HepG2 (cell line): Measurements from ENCODE around the gene WDR81. TPM values are rescaled to one million over a fixed set of nuclear protein-coding genes. Genes with fewer than 3 reads are reported as not detected.

Source experiments
- ELF3 ChIP-seq: IDR thresholded peaks from 2 replicates; pipeline ENCODE4 v1.6.1; 2016; ENCODE audit warnings: missing genetic modification reagents, missing compliant biosample characterization
- GFI1 ChIP-seq: sonication (generic); formaldehyde crosslinking; IDR thresholded peaks from 2 replicates; pipeline ENCODE4 v1.5.0; 2020; ENCODE audit warnings: missing genetic modification reagents, mild to moderate bottlenecking, borderline replicate concordance
- HNRNPUL1 ChIP-seq: fragments of 200-400 bp; formaldehyde crosslinking; IDR thresholded peaks from 2 replicates; pipeline ENCODE4 v1.6.1; 2017; ENCODE audit warnings: low read depth, mild to moderate bottlenecking, low read length, moderate library complexity
- JUND ChIP-seq: sonication (generic); formaldehyde crosslinking; IDR thresholded peaks from 2 replicates; pipeline ENCODE4 v1.8.0; 2022; ENCODE audit warnings: mild to moderate bottlenecking, missing genetic modification reagents
- KDM4B ChIP-seq: sonication (generic); formaldehyde crosslinking; IDR thresholded peaks from 2 replicates; pipeline ENCODE4 v1.4.0; 2020; ENCODE audit warnings: missing genetic modification reagents
- MTA1 ChIP-seq: sonication (generic); formaldehyde crosslinking; IDR thresholded peaks from 2 replicates; pipeline ENCODE4 v1.4.0; 2020; ENCODE audit warnings: missing genetic modification reagents, mild to moderate bottlenecking, borderline replicate concordance
- MXI1 ChIP-seq: IDR thresholded peaks from 3 replicates; pipeline ENCODE4 v1.6.1; 2012; ENCODE audit warnings: low read depth, low read length, inconsistent platforms, borderline replicate concordance
- NFE2L2 ChIP-seq: fragments of 150-350 bp; IDR thresholded peaks from 2 replicates; pipeline ENCODE4 v1.6.1; 2014; ENCODE audit warnings: low read length
- NFKBIZ ChIP-seq: IDR thresholded peaks from 2 replicates; pipeline ENCODE4 v1.6.1; 2018; ENCODE audit warnings: missing genetic modification reagents, missing compliant biosample characterization
- NR2F2 ChIP-seq: IDR thresholded peaks from 2 replicates; pipeline ENCODE4 v1.6.1; 2012; ENCODE audit warnings: low read depth, inconsistent platforms, borderline replicate concordance
- PLRG1 ChIP-seq: fragments of 450-650 bp; conservative IDR thresholded peaks from 2 replicates; pipeline ENCODE4 v1.6.1; 2016
- RXRB ChIP-seq: IDR thresholded peaks from 2 replicates; pipeline ENCODE4 v1.6.1; 2016; ENCODE audit warnings: borderline replicate concordance, missing genetic modification reagents, missing compliant biosample characterization
- SNRNP70 ChIP-seq: fragments of 200-400 bp; formaldehyde crosslinking; IDR thresholded peaks from 2 replicates; pipeline ENCODE4 v1.6.1; 2017; ENCODE audit warnings: mild to moderate bottlenecking, low read depth, low read length, moderate library complexity
- SP140L ChIP-seq: sonication (generic); formaldehyde crosslinking; IDR thresholded peaks from 2 replicates; pipeline ENCODE4 v1.4.0; 2020; ENCODE audit warnings: missing genetic modification reagents, borderline replicate concordance
- ZFP37 ChIP-seq: sonication (generic); formaldehyde crosslinking; IDR thresholded peaks from 2 replicates; pipeline ENCODE4 v1.4.0; 2020; ENCODE audit warnings: missing genetic modification reagents, borderline replicate concordance
- ZNF136 ChIP-seq: sonication (generic); formaldehyde crosslinking; IDR thresholded peaks from 2 replicates; pipeline ENCODE4 v1.8.1; 2022; ENCODE audit warnings: low read depth, mild to moderate bottlenecking, moderate library complexity, missing genetic modification reagents
- ZNF180 ChIP-seq: sonication (generic); formaldehyde crosslinking; IDR thresholded peaks from 2 replicates; pipeline ENCODE4 v1.4.0; 2020; ENCODE audit warnings: low read depth, missing genetic modification reagents, borderline replicate concordance
- ZNF207 ChIP-seq: fragments of 450-650 bp; IDR thresholded peaks from 2 replicates; pipeline ENCODE4 v1.6.1; 2016; ENCODE audit warnings: antibody characterized with exemption, borderline replicate concordance
- ZNF367 ChIP-seq: sonication (generic); formaldehyde crosslinking; IDR thresholded peaks from 2 replicates; pipeline ENCODE4 v1.4.0; 2020; ENCODE audit warnings: missing genetic modification reagents, borderline replicate concordance
- ZNF382 ChIP-seq: sonication (generic); formaldehyde crosslinking; IDR thresholded peaks from 2 replicates; pipeline ENCODE4 v1.5.0; 2020; ENCODE audit warnings: missing genetic modification reagents, mild to moderate bottlenecking, borderline replicate concordance
- ZNF644 ChIP-seq: IDR thresholded peaks from 2 replicates; pipeline ENCODE4 v1.6.1; 2016; ENCODE audit warnings: low read depth
- ZNF737 ChIP-seq: sonication (generic); formaldehyde crosslinking; IDR thresholded peaks from 2 replicates; pipeline ENCODE4 v1.5.0; 2020; ENCODE audit warnings: missing genetic modification reagents, mild to moderate bottlenecking, borderline replicate concordance
- polyA plus RNA-seq, 8 experiments: library from polyadenylated mRNA; depleted of rRNA in 3 of 8; stranded (reverse) in 7 of 8; unstranded in 1 of 8; fragments of >200 nt; fragmentation: Illumina TruSeq in 4 of 8; extraction: Trizol in 4 of 8; gene quantifications; 2 replicates each; pipeline versions ENCODE4 v1.2.1 to v1.2.3, GENCODE V29; 2011 to 2016; ENCODE audit warnings: low read depth in 4 of 8, missing spikeins in 1 of 8, mixed read lengths in 1 of 8; ENCODE audit not compliant: insufficient read depth in 1 of 8
- total RNA-seq, 5 experiments: library from RNA; depleted of rRNA; stranded (reverse); fragments of >200 nt; fragmentation: Illumina TruSeq; extraction: Trizol; gene quantifications; 2 replicates each; pipeline ENCODE4 v1.2.3, GENCODE V29; 2016; ENCODE audit warnings: low read depth in 1 of 5
- TF ChIP-seq, protein P1 (sequence below): sonication (generic); formaldehyde crosslinking; IDR thresholded peaks from 2 replicates; pipeline ENCODE4 v1.4.0; 2020; ENCODE audit warnings: missing genetic modification reagents, borderline replicate concordance
- TF ChIP-seq, protein P2 (sequence below): sonication (generic); formaldehyde crosslinking; IDR thresholded peaks from 2 replicates; pipeline ENCODE4 v1.8.0; 2022; ENCODE audit warnings: missing genetic modification reagents, mild to moderate bottlenecking, moderate library complexity, borderline replicate concordance
- TF ChIP-seq, protein P3 (sequence below): sonication (generic); formaldehyde crosslinking; conservative IDR thresholded peaks from 2 replicates; pipeline ENCODE4 v1.5.0; 2020; ENCODE audit warnings: missing genetic modification reagents

WDR81 gene
- total and polyA plus RNA-seq, 2 of the 13 experiments (the other 11 are each of a cell fraction or from before 2014, with no cell fraction given), result 9.1 to 16.7 TPM

DNA sequence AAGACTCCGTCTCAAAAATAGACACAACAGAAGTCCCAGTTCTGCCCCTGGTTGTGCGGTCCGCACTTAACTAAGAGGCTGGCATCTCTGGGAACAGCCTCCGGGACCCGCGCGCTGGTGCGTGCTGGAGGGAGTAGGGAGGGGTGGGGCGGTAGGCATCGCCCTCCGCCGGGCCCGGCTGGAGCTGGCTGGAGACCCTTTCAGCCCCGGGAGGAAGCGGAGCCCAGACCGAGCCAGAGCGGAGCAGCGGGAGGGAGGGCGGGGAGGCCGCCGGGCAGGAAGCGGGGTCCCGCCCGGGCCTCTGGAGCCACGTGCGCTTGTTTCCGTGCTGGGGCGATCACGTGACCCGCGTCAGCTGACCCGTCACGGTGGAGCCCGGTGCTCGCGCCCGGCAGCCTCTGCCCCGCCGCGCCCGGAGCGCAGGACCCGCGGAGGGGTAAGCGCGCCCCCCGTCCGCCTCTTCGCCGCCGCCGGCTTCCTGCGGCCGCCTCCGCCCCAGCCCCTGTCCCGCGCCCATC lies at the start of gene WDR81 (continued):
- TF ChIP-seq MTA1 (CRISPR knock-in tag), result no peak
- TF ChIP-seq ZNF136 (CRISPR knock-in tag), result no peak
- TF ChIP-seq GFI1 (CRISPR knock-in tag), result peak; percentile 66; the same call in 1 of the 2 replicates
- TF ChIP-seq, protein P1, sequence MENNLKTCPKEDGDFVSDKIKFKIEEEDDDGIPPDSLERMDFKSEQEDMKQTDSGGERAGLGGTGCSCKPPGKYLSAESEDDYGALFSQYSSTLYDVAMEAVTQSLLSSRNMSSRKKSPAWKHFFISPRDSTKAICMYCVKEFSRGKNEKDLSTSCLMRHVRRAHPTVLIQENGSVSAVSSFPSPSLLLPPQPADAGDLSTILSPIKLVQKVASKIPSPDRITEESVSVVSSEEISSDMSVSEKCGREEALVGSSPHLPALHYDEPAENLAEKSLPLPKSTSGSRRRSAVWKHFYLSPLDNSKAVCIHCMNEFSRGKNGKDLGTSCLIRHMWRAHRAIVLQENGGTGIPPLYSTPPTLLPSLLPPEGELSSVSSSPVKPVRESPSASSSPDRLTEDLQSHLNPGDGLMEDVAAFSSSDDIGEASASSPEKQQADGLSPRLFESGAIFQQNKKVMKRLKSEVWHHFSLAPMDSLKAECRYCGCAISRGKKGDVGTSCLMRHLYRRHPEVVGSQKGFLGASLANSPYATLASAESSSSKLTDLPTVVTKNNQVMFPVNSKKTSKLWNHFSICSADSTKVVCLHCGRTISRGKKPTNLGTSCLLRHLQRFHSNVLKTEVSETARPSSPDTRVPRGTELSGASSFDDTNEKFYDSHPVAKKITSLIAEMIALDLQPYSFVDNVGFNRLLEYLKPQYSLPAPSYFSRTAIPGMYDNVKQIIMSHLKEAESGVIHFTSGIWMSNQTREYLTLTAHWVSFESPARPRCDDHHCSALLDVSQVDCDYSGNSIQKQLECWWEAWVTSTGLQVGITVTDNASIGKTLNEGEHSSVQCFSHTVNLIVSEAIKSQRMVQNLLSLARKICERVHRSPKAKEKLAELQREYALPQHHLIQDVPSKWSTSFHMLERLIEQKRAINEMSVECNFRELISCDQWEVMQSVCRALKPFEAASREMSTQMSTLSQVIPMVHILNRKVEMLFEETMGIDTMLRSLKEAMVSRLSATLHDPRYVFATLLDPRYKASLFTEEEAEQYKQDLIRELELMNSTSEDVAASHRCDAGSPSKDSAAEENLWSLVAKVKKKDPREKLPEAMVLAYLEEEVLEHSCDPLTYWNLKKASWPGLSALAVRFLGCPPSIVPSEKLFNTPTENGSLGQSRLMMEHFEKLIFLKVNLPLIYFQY (CRISPR knock-in tag), result no peak
- TF ChIP-seq, protein P2, sequence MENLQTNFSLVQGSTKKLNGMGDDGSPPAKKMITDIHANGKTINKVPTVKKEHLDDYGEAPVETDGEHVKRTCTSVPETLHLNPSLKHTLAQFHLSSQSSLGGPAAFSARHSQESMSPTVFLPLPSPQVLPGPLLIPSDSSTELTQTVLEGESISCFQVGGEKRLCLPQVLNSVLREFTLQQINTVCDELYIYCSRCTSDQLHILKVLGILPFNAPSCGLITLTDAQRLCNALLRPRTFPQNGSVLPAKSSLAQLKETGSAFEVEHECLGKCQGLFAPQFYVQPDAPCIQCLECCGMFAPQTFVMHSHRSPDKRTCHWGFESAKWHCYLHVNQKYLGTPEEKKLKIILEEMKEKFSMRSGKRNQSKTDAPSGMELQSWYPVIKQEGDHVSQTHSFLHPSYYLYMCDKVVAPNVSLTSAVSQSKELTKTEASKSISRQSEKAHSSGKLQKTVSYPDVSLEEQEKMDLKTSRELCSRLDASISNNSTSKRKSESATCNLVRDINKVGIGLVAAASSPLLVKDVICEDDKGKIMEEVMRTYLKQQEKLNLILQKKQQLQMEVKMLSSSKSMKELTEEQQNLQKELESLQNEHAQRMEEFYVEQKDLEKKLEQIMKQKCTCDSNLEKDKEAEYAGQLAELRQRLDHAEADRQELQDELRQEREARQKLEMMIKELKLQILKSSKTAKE (CRISPR knock-in tag), result no peak
- TF ChIP-seq, protein P3, sequence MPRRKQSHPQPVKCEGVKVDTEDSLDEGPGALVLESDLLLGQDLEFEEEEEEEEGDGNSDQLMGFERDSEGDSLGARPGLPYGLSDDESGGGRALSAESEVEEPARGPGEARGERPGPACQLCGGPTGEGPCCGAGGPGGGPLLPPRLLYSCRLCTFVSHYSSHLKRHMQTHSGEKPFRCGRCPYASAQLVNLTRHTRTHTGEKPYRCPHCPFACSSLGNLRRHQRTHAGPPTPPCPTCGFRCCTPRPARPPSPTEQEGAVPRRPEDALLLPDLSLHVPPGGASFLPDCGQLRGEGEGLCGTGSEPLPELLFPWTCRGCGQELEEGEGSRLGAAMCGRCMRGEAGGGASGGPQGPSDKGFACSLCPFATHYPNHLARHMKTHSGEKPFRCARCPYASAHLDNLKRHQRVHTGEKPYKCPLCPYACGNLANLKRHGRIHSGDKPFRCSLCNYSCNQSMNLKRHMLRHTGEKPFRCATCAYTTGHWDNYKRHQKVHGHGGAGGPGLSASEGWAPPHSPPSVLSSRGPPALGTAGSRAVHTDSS (CRISPR knock-in tag), result no peak
- TF ChIP-seq MXI1, result peak; percentile 94; the same call in 2 of the 3 replicates
- TF ChIP-seq NR2F2, result no peak; the same call in 1 of the 2 replicates
- no peak for TF ChIP-seq NFKBIZ (CRISPR knock-in tag)
- TF ChIP-seq RXRB, result peak; percentile 48; the same call in 1 of the 2 replicates
- no peak for TF ChIP-seq HNRNPUL1
- no peak for TF ChIP-seq ZFP37 (CRISPR knock-in tag)
- TF ChIP-seq KDM4B (CRISPR knock-in tag), result no peak; the same call in 1 of the 2 replicates
- no peak for TF ChIP-seq ZNF367
- TF ChIP-seq ZNF644 (CRISPR knock-in tag), result no peak
- TF ChIP-seq SP140L (CRISPR knock-in tag), result no peak
- no peak for TF ChIP-seq ZNF737 (CRISPR knock-in tag)
- no peak for TF ChIP-seq NFE2L2
- no peak for TF ChIP-seq SNRNP70
- TF ChIP-seq PLRG1, result no peak
- TF ChIP-seq ZNF382 (CRISPR knock-in tag), result no peak
- peak; percentile 71; the same call in 1 of the 2 replicates for TF ChIP-seq ELF3
- no peak for TF ChIP-seq ZNF207
- no peak for TF ChIP-seq JUND (CRISPR knock-in tag)
- no peak for TF ChIP-seq ZNF180 (CRISPR knock-in tag)
